IPS-20b (cell line): ENCODE measurements around the gene NUP98.
"Not testable (repeated sequence)": the region's sequence is repeated elsewhere in the genome, so short reads cannot be mapped to it uniquely, and the experiment has no call there.

Experiments used
- H3K27ac ChIP-seq: one replicate; pipeline ENCODE4 v1.5.1; 2013; ENCODE audit warnings: low read length
- H3K27me3 ChIP-seq: 2 replicates; pipeline ENCODE4 v1.6.1; 2013; ENCODE audit warnings: mild to moderate bottlenecking, low read length, inconsistent platforms; ENCODE audit not compliant: insufficient read depth
- H3K36me3 ChIP-seq: 2 replicates; pipeline ENCODE4 v1.6.1; 2013; ENCODE audit warnings: low read depth, mild to moderate bottlenecking, inconsistent platforms, low read length, moderate library complexity; ENCODE audit not compliant: insufficient read depth
- H3K4me1 ChIP-seq: 2 replicates; pipeline ENCODE4 v1.6.1; 2013; ENCODE audit warnings: mild to moderate bottlenecking, control low read depth, inconsistent platforms, low read length, moderate library complexity; ENCODE audit not compliant: insufficient read depth
- H3K4me3 ChIP-seq: 2 replicates; pipeline ENCODE4 v1.5.1; 2013; ENCODE audit warnings: mild to moderate bottlenecking, low read length, inconsistent platforms
- H3K9ac ChIP-seq: 2 replicates; pipeline ENCODE4 v1.6.1; 2013; ENCODE audit warnings: low read depth, mild to moderate bottlenecking, inconsistent platforms, low read length, moderate library complexity
- H3K9me3 ChIP-seq: 2 replicates; pipeline ENCODE4 v1.6.1; 2013; ENCODE audit warnings: mild to moderate bottlenecking, low read depth, low read length, inconsistent platforms; ENCODE audit not compliant: insufficient read depth

Gene NUP98

GRCh38 chr11:3824714-3825472, 27.5 kb upstream of the NUP98 start:
- H3K4me3 ChIP-seq = no peak overlapping the region
- peak overlapping the region; percentile 13 for H3K27ac ChIP-seq
- H3K27me3 ChIP-seq = no peaks in the 10 kb centered on the region
- H3K9ac ChIP-seq = no peak overlapping the region
- peaks cover 22% of the 10 kb centered on the region for H3K4me1 ChIP-seq
- no peaks in the 10 kb centered on the region for H3K9me3 ChIP-seq
- peaks cover 35% of the 10 kb centered on the region for H3K36me3 ChIP-seq

- Histone ChIP-seq H3K9ac (no peak overlapping the region), H3K9me3 (no peaks in the 10 kb centered on the region), H3K27ac (no peak overlapping the region), H3K27me3 (no peaks in the 10 kb centered on the region), H3K4me3 (no peak overlapping the region), H3K4me1 (peaks cover 22% of the 10 kb centered on the region), H3K36me3 (peaks cover 34% of the 10 kb centered on the region)
These were observed 26.6 kb upstream of the NUP98 start for GRCh38 chr11:3823762-3824506.

DNA sequence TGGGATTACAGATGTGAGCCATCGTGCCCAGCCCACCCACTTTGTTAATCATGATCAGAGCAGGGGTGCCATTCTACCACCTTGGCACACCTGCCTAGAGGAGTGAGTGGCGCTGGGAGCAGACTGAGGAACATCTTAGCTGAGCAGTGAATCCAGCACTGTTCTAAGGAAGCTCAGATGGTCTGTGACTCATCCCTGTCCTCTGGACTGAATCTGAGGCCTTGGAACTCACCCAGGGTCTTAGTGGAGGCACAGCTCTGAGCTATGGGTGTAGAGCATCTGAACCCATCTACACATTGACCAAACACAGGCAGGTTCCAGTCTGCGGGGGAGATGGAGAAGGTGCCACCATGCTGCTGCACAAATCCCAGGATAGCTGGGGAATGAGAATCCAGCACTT, 25.9 kb upstream of the NUP98 start:
- Histone ChIP-seq H3K9ac (no peak overlapping the region), H3K36me3 (peaks cover 37% of the 10 kb centered on the region), H3K27ac (no peak overlapping the region), H3K4me3 (no peak overlapping the region), H3K27me3 (no peaks in the 10 kb centered on the region), H3K9me3 (no peaks in the 10 kb centered on the region), H3K4me1 (peaks cover 22% of the 10 kb centered on the region)

GRCh38 chr11:3822312-3822711, 25.0 kb upstream of the NUP98 start:
- Histone ChIP-seq H3K27me3 (no peaks in the 10 kb centered on the region), H3K4me3 (no peak overlapping the region), H3K9me3 (no peaks in the 10 kb centered on the region), H3K27ac (no peak overlapping the region), H3K36me3 (peaks cover 33% of the 10 kb centered on the region), H3K4me1 (peaks cover 20% of the 10 kb centered on the region), H3K9ac (no peak overlapping the region)

- Histone ChIP-seq H3K9me3 (no peaks in the 10 kb centered on the region), H3K27me3 (no peaks in the 10 kb centered on the region), H3K36me3 (peaks cover 30% of the 10 kb centered on the region; the same call in 1 of the 2 replicates)
These were observed 23.6 kb upstream of the NUP98 start for GRCh38 chr11:3820971-3821370.

GRCh38 chr11:3817181-3817800, 19.9 kb upstream of the NUP98 start:
- Histone ChIP-seq H3K27ac (no peak overlapping the region), H3K9me3 (no peaks in the 10 kb centered on the region), H3K9ac (no peak overlapping the region), H3K27me3 (no peaks in the 10 kb centered on the region), H3K36me3 (peaks cover 18% of the 10 kb centered on the region; the same call in 1 of the 2 replicates), H3K4me3 (no peak overlapping the region), H3K4me1 (no peaks in the 10 kb centered on the region)

More at GRCh38 chr11:3820971-3821370, 23.6 kb upstream of the NUP98 start:
- peaks cover 11% of the 10 kb centered on the region; the same call in 1 of the 2 replicates for H3K4me1 ChIP-seq
- no peak overlapping the region for H3K9ac ChIP-seq
- H3K27ac ChIP-seq = no peak overlapping the region
- no peak overlapping the region for H3K4me3 ChIP-seq

DNA sequence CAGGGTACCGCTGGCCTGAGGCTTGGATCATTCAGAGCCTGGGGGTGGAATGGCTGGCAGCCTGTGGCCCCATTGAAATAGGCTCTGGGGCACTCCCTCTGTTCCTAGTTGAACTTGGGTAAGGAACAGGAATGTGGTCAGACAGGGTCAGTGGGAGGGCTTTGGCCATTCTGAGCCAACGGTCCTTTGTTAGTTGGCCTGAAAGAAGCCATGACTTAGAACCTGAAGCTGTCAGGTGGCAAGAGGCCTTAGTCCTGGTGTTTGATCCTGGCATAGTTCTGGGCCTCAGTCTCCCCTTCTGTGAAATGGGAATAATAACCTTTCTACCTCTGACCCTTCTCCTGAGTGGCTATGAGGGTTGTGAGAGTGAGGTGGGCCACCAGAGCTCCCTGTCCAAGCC, 19.3 kb upstream of the NUP98 start:
- Histone ChIP-seq H3K9me3 (no peaks in the 10 kb centered on the region), H3K27ac (no peak overlapping the region), H3K4me1 (no peaks in the 10 kb centered on the region), H3K27me3 (no peaks in the 10 kb centered on the region), H3K9ac (no peak overlapping the region), H3K4me3 (no peak overlapping the region), H3K36me3 (peaks cover 18% of the 10 kb centered on the region; the same call in 1 of the 2 replicates)

DNA sequence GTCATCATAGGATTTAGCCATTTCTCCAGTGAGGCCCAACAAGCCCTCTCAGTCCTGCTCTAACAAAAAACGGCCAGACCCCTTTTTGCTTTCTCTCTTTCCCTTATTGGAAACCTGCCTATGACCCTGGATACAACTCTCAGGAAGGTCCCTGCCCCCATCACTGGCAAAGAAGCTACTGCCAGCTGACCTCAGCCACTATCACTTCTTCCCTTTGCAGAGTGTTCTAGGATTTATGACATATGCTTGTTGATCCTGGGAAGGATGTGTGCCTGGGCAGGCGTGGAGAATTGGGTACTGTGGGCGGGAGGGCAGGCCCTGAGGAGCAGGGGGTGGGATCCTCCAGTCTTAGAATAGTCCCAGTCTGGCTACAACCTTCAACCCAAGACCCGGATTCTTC, 18.5 kb upstream of the NUP98 start:
- Histone ChIP-seq H3K27ac (no peak overlapping the region), H3K9me3 (no peaks in the 10 kb centered on the region), H3K4me3 (no peak overlapping the region), H3K36me3 (peaks cover 16% of the 10 kb centered on the region; the same call in 1 of the 2 replicates), H3K27me3 (no peaks in the 10 kb centered on the region), H3K9ac (no peak overlapping the region), H3K4me1 (no peaks in the 10 kb centered on the region)

DNA sequence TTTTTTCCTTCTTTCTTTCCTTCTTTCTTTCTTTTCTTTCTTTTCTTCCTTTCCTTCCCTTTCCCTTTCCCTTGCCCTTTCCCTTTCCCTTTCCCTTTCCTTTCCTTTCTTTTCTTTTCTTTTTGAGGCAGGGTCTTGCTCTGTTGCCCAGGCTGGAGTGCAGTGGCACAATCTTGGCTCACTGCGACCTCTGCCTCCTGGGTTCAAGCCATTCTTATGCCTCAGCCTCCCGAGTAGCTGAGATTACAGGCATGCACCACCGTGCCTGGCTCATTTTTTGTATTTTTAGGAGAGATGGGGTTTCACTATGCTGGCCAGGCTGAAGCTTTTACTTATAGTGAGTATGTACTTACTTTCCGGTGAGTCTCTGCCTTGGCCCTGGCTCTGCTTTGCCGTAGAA, 17.5 kb upstream of the NUP98 start:
- not testable (repeated sequence) for H3K27me3 ChIP-seq, H3K9me3 ChIP-seq, H3K4me3 ChIP-seq, H3K27ac ChIP-seq, H3K4me1 ChIP-seq, H3K9ac ChIP-seq
- H3K36me3 ChIP-seq = peaks cover 13% of the 10 kb centered on the region; the same call in 1 of the 2 replicates

GRCh38 chr11:3810951-3811350, 13.6 kb upstream of the NUP98 start:
- H3K9me3 ChIP-seq = no peaks in the 10 kb centered on the region
- H3K4me1 ChIP-seq = peaks cover 5% of the 10 kb centered on the region; the same call in 1 of the 2 replicates
- H3K36me3 ChIP-seq = no peaks in the 10 kb centered on the region

GRCh38 chr11:3810446-3810845, 13.1 kb upstream of the NUP98 start:
- H3K4me3 ChIP-seq = no peak overlapping the region
- peaks cover 5% of the 10 kb centered on the region; the same call in 1 of the 2 replicates for H3K4me1 ChIP-seq
- no peak overlapping the region; the same call in 1 of the 2 replicates for H3K9ac ChIP-seq
- H3K36me3 ChIP-seq = no peaks in the 10 kb centered on the region
- H3K9me3 ChIP-seq = no peaks in the 10 kb centered on the region
- no peak overlapping the region for H3K27ac ChIP-seq
- no peaks in the 10 kb centered on the region for H3K27me3 ChIP-seq

More at GRCh38 chr11:3810951-3811350, 13.6 kb upstream of the NUP98 start:
- Histone ChIP-seq H3K27me3 (no peaks in the 10 kb centered on the region), H3K9ac (no peak overlapping the region), H3K4me3 (no peak overlapping the region), H3K27ac (no peak overlapping the region)
